DMS153 treated with DMSO at 0.1 percent for 48 hours (cell line): ENCODE measurements around the gene PRKCA.
A peak's percentile ranks its signal among the peaks of the same experiment; 100 is the strongest.

Source experiments
- DNase-seq: peaks from one replicate; lab custom pipeline; 2025; ENCODE audit not compliant: unreplicated experiment; lab: John Stamatoyannopoulos, UW

PRKCA gene

DNA sequence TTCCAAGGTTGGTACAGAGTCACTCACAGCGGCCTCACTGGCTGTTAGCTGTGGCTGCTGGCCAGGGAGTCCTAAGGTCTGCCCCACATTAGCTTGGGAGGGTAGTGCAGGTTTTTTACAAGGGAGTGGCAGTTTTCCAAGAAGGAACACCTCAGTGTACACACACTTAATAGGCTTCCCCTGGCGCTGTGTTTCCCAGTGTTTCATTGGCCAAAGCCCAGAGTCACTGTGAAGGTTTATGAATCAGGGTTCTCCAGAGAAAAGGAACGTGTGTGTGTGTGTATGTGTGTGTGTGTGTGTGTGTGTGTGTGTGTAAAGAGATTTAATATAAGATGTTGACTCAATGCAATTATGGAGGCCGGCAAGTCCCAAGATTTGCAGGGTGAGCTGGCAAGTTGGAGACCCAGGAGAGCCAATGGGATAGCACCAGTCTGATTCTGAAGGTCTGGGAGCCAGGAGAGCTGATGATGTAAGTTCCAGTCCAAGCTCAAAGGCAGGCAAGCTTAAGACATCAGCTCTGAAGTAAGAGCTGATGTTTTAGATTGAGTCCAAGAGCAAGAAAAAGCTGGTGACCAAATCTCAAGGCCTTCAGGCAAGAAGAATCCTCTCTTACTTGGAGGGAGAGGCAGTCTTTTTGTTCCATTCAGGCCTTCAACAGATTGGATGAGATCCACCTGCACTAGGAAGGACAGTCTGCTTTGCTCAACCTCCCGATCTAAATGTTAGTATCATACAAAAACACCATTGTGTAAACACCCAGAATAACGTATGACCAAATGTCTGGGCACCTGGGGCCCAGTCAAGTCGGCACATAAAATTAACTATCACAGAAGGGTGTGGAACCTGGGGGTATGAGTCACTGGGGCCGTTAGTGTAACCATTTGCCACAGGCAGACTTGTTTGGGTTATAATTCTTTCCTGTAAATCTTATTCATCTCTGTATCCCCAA is 206.8 kb downstream of the PRKCA start:
- DNase-seq: peak; percentile 48

GRCh38 chr17:66509926-66510325 is 207.5 kb downstream of the PRKCA start:
- DNase-seq: no peak

- DNase-seq: no peak
Observed at GRCh38 chr17:66511135-66511534, 208.7 kb downstream of the PRKCA start.

DNA sequence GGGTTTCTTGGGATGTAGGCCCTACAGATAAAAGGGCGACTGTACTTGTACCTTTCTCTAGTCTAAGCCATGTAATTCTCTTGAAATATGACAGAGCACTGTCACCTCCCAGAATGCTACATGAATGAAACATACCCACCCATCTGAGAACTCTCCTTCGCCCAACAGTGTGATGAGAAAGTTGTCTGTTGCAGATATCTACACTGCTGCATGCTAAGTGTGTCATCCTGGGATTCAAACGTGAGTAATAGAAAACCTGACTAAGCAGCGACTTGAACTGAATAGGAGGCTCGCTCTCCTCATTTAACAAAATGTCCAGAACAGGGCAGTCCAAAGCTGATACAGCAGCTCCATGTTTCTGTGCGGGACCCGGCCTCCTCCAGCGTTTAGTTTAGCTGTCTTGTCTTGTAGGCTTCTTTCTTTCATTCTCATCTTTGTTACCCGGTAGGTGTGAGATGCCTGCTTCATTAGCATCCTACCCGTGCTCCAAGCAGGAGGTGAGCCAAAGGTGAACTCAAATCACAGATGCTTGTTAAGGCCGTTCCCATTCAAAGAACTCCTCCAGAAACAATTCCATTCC is 211.9 kb downstream of the PRKCA start:
- DNase-seq: no peak

GRCh38 chr17:66515974-66516373 is 213.6 kb downstream of the PRKCA start:
- no peak for DNase-seq

- no peak for DNase-seq
Observed at GRCh38 chr17:66517336-66518009, 215.1 kb downstream of the PRKCA start.

DNA sequence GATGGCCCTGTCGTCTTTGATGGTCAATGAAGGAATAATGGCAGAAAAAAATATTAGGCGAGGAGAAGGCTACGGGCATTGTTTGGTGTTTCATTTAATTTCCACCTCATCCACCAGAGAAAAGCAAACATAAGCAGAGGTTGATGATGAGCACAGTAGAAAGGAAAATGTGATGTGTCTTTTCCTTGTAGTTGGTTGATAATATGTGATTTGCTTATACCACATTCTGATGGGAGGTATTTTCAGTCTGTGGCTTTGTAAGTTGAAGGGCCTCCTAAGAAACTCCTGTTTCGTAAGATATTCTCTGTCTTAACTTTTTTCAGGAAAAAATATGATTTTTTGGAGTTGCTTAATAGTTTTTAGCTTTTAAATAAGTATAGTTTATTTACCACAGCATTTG is 215.7 kb downstream of the PRKCA start:
- no peak for DNase-seq

DNA sequence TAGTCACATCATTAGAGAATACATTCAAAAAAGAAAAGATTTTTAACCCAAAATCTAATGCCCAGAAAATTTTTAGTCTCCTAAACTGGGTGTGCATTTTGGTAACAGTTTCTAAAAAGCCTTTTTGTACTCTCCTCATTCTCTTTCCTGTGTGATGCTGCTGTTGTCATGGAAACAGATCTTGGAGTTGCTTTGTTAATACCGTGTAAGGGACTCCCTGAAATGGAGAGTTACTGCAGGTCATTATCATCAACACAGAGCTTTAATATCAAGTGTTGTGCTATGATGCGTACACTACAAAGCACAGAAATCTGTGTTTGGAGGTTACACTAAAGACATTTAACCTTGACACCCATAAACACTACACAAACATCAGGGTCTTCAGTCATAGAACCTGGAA is 216.3 kb downstream of the PRKCA start:
- DNase-seq: no peak

DNA sequence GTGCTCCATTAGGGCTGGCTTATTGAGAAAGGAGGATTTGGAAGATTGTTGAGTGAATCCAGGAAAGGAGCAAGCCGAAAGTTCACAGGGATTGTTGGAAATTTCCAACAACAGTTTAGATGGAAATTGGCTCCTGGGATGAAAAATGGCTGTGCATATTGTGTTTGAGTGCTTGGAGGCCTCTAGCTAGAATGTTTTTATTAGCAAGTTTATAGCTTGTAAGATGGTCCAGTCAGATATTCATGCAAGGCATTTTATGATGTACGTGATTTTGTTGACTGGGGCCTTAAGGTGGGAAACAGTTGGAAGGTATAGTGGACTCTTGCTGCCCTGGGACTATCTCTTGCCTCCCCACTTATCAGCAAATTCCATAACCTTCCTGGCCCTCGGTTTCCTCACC is 216.7 kb downstream of the PRKCA start:
- DNase-seq: no peak

- no peak for DNase-seq
Observed at GRCh38 chr17:66520999-66521398, 218.6 kb downstream of the PRKCA start.

DNA sequence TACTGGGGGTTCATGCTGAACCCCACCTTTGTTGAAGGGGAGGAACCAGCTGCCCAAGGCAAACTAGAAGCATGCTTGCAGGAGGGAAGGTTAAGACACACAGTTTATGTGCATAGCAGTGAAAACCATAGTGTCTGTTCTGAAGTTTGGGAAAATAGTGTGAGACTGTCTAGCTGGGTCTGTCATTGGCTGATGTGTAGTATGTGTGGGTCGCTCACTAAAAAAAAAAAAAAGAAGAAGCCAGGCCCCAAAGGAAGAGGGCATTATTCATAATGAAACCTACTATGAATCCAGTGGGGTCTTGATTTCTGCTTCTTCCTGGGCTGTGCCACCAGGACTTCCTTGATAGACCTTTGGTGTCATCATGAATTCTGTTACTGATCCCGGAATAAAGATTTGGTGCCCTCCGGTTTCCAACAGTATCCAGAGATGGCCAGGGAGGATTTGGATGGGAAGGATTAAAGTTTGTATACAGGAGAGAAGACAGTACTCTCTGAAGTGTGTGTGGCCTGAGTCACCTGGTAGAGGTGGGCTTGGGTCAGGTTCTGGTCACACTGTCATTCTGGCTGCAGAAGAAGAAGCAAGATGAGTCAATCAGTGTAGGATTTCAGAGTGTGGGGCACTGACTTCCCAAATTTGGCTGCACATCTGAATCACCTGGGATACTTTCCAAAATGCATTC is 220.3 kb downstream of the PRKCA start:
- DNase-seq: no peak

DNA sequence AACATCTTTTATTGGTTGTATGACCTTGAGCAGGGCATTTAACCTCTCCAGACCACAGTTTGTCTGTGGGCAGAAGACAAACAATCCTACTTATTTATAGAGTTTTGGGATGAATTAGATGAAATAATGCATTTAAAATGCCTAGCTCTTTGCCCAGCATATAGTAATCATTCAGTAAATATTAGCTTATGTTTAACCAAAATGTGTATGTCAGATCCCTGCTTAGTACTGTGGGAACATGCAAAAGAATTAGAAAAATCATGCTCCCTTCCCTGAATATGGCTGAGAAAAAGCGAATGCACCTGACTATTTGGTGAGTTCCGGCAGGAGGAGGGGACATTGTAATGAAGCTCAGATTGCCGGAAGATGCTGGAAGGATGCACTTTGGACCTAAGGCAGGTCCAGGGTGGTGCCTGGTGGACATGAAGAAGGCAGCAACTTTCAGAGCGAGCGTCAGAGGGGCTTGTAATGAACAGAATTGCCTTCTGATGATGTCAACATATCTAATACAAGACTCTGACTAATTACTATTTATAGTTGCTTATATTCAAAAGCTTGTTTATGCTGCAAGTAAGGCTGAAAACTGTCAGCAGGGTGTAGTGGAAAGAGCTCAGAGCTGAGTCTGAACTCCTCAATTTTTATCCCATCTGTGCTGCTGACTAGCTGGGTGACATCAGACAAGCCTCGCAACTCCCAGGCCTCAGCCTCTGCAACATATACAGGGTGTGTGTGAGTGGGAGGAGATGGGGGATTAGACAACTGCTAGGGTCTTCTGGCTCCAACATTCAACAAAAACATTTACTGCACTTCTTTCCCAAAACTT is 221.2 kb downstream of the PRKCA start:
- DNase-seq: no peak

DNA sequence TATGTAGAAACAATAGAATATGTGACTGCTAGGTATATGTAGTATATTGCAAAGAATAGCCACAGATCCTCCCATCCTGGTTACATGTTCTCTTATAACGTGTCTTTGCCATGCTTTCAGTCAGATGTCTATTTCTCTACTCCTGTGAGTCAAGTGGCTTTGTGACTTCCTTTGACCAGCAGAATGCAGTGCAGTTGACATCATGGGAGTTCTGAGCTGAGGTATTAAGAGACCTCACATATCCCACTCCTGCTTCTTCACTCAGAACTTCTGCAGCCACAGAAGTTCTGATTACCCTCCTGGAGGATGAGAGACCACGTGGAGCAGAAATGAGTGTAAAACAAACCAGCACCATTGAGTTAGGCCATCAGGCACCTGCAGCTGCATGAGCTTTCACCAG is 222.5 kb downstream of the PRKCA start:
- no peak for DNase-seq

DNA sequence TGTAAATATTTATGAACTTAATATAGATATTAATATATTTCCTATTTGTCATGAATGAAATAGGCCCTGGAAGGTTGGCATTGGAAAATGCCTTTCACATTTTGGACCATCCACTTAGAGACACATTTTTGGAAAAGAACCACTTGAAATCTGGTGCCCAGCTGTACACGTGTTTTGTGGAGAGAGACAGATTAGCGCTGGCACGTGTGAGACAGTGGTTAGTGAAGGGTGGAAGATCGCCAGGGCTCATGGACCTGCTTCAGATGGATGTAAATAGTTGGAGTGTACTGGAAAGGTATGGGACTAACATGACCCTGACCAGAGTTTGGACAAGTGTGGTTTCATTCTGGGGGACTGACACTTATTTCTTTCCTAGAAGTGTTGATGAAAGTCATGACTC is 222.9 kb downstream of the PRKCA start:
- no peak for DNase-seq

- DNase-seq: no peak
Observed at GRCh38 chr17:66526827-66527226, 224.4 kb downstream of the PRKCA start.

DNA sequence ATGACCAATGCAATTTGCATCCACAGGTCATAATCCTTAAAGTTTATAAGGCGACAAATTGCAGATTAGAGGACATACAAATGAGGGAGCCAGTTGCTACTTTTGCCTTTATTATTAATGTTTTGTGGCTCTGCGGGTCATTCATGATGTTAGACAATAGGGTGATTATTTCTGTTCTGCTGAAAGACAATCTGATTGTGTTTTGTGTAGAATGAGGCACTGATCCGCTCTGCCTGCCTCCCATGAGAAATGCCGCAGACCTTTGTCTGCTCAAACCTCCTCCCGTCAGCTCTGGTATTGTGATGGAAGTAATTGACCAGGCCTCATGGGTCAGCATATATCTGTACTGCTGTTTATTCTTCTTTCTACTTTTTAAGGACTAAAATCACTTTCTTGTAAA is 224.9 kb downstream of the PRKCA start:
- no peak for DNase-seq

DNA sequence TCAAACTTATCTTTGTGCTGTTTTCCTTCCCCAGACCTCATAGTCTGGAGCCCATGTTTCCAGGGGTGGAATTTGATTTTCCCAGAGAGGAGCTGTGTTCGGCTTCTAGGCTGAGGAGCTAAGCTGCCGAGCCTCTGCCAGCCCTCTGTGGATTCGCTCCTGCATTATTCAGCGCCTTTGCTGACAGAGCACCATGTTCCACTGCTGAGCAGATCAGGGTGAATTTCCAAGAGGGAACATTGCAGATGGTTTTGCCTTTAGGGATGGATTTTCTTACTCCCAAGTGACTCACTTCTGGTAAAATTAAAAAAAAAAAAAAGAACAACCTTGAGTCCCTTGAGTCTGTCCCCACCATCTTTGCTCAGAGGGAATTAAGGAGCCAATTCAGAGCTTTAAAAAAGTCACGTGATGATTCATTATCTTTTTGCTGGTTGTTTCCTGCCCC is 229.5 kb downstream of the PRKCA start:
- no peak for DNase-seq

- no peak for DNase-seq
Observed at GRCh38 chr17:66533572-66533971, 231.2 kb downstream of the PRKCA start.

GRCh38 chr17:66533986-66534385 is 231.6 kb downstream of the PRKCA start:
- DNase-seq: no peak

DNA sequence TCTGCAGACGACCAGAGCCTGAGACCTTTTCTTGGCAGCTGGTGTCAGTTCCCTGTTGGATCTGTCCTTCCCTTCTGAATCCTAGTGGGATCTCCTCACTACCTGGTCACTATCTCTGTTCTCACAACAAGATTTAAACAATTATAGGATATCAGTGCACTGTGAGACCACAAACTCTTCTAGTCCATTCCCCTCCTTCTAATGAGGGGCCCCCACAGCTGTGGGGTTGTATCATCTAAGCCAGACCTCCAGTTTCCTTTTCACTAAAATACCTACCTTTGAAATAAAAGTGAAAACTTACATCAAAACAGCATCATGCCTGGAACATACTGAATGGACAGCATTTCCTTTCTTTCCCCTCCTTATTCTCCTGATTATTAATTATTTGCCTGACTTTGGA is 233.2 kb downstream of the PRKCA start:
- no peak for DNase-seq

DNA sequence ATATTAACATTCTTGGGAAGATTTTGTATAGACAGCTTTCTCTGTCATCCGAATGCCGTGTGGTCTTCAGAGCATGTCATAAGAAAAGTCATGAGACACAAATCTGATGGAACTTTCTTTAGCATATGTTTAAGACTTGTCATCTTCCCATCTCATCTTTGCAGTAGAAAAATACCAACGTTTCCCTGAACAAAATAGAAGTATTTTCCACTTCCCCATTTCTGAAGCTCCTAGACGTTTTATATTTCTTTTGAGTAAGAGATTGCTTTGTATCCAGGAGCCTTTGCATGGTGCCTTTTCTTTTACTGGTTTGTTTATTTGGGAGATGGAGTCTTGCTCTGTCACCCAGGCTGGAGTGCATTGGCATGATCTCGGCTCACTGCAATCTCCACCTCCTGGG is 235.1 kb downstream of the PRKCA start:
- DNase-seq: no peak
